Measurements from ENCODE around the gene P2RY6.

P2RY6 gene

GRCh38 chr11:73327812-73328364, 55.8 kb downstream of the P2RY6 start:
- TF ChIP-seq MYC (IDR thresholded peaks at IDR 0.05; ENCODE audit: low read depth, low read length) (no peak), CTCF (IDR thresholded peaks at IDR 0.05; ENCODE audit: low read depth, low read length) (no peak), POLR2A (IDR thresholded peaks at IDR 0.05; ENCODE audit: extremely low read depth, insufficient read length) (no peak)
- TF ChIP-seq, protein P1, sequence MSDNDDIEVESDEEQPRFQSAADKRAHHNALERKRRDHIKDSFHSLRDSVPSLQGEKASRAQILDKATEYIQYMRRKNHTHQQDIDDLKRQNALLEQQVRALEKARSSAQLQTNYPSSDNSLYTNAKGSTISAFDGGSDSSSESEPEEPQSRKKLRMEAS (IDR thresholded peaks at IDR 0.05; ENCODE audit: low read depth, low read length), result no peak
- no peak overlapping the region for H3K4me3 ChIP-seq (ENCODE audit: low read depth, low read length)
- DNase-seq (ENCODE audit: low read depth), result no peak

DNA sequence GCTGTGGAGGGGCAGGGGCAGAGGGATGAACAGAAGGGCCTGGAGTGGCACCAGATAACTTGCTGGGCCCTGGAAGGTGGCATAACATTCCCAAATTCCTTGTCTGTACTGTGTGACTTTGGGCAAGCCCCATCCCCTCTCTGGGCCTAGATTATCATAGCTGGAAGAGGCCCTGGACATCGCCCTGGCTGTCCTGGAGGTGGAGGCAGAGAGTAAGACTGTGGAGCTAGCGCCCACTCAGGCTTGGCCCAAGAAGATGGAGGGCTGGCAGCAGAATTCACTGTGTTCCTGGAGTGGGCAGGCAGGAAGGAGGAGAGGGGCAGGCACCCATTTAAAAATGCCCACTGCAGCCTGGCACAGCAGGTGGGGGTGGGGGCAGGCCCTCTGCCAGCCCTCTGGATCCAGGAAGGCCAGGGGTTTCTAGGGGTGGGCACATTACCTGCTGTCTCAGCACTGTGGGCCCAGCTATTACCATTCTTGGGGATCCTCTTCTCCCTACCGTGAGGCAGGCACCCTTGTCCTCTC, 58.5 kb downstream of the P2RY6 start:
- no peak for TF ChIP-seq MYC (IDR thresholded peaks at IDR 0.05; ENCODE audit: low read depth, low read length)
- TF ChIP-seq, protein P1 (IDR thresholded peaks at IDR 0.05; ENCODE audit: low read depth, low read length), result no peak
- TF ChIP-seq CTCF (IDR thresholded peaks at IDR 0.05; ENCODE audit: low read depth, low read length), result no peak
- TF ChIP-seq POLR2A (IDR thresholded peaks at IDR 0.05; ENCODE audit: extremely low read depth, insufficient read length), result no peak
- no peak for DNase-seq (ENCODE audit: low read depth)
- no peak overlapping the region for H3K4me3 ChIP-seq (ENCODE audit: low read depth, low read length)

- no peak for DNase-seq (ENCODE audit: low read depth)
- H3K4me3 ChIP-seq (ENCODE audit: low read depth, low read length), result no peak overlapping the region
- TF ChIP-seq POLR2A (IDR thresholded peaks at IDR 0.05; ENCODE audit: extremely low read depth, insufficient read length), result no peak
- TF ChIP-seq, protein P1 (IDR thresholded peaks at IDR 0.05; ENCODE audit: low read depth, low read length), result no peak
- TF ChIP-seq CTCF (IDR thresholded peaks at IDR 0.05; ENCODE audit: low read depth, low read length), result no peak
- TF ChIP-seq MYC (IDR thresholded peaks at IDR 0.05; ENCODE audit: low read depth, low read length), result no peak
Observed at GRCh38 chr11:73331138-73331916, 59.2 kb downstream of the P2RY6 start.

GRCh38 chr11:73333173-73333572, 61.0 kb downstream of the P2RY6 start:
- DNase-seq (ENCODE audit: low read depth), result no peak
- no peak overlapping the region for H3K4me3 ChIP-seq (ENCODE audit: low read depth, low read length)
- TF ChIP-seq CTCF (IDR thresholded peaks at IDR 0.05; ENCODE audit: low read depth, low read length) (no peak), MYC (IDR thresholded peaks at IDR 0.05; ENCODE audit: low read depth, low read length) (no peak), POLR2A (IDR thresholded peaks at IDR 0.05; ENCODE audit: extremely low read depth, insufficient read length) (no peak)
- TF ChIP-seq, protein P1 (IDR thresholded peaks at IDR 0.05; ENCODE audit: low read depth, low read length), result no peak

GRCh38 chr11:73333640-73334383, 61.7 kb downstream of the P2RY6 start:
- TF ChIP-seq POLR2A (IDR thresholded peaks at IDR 0.05; ENCODE audit: extremely low read depth, insufficient read length), result no peak
- TF ChIP-seq, protein P1 (IDR thresholded peaks at IDR 0.05; ENCODE audit: low read depth, low read length), result no peak
- no peak for TF ChIP-seq CTCF (IDR thresholded peaks at IDR 0.05; ENCODE audit: low read depth, low read length)
- TF ChIP-seq MYC (IDR thresholded peaks at IDR 0.05; ENCODE audit: low read depth, low read length), result no peak
- DNase-seq (ENCODE audit: low read depth), result no peak
- H3K4me3 ChIP-seq (ENCODE audit: low read depth, low read length), result no peak overlapping the region
